AG09319 (cell line): ENCODE data around the gene CLDN6.

Experiments
- DNase-seq: peaks from one replicate; pipeline ENCODE4 v3.0.0-alpha.2; 2010; ENCODE audit warnings: low read depth; ENCODE audit errors: extremely low read depth
- TF ChIP-seq, protein P1 (sequence below): IDR thresholded peaks from 2 replicates; pipeline ENCODE4 v1.5.1; 2011; ENCODE audit warnings: low read depth, mild to moderate bottlenecking, inconsistent platforms, low read length, moderate library complexity

Gene CLDN6

GRCh38 chr16:2966043-2966807, 51.8 kb downstream of the CLDN6 start:
- TF ChIP-seq, protein P1, sequence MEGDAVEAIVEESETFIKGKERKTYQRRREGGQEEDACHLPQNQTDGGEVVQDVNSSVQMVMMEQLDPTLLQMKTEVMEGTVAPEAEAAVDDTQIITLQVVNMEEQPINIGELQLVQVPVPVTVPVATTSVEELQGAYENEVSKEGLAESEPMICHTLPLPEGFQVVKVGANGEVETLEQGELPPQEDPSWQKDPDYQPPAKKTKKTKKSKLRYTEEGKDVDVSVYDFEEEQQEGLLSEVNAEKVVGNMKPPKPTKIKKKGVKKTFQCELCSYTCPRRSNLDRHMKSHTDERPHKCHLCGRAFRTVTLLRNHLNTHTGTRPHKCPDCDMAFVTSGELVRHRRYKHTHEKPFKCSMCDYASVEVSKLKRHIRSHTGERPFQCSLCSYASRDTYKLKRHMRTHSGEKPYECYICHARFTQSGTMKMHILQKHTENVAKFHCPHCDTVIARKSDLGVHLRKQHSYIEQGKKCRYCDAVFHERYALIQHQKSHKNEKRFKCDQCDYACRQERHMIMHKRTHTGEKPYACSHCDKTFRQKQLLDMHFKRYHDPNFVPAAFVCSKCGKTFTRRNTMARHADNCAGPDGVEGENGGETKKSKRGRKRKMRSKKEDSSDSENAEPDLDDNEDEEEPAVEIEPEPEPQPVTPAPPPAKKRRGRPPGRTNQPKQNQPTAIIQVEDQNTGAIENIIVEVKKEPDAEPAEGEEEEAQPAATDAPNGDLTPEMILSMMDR = no peak
- DNase-seq = no peak
